ENCODE data around the gene SLC10A7. TPM values are rescaled to one million over a fixed set of nuclear protein-coding genes. Genes with fewer than 3 reads are reported as not detected.

Gene SLC10A7
- total and polyA plus RNA-seq, 2 donors (not counting 1 experiment from before 2014, with no cell fraction given), result 5.7 to 18.3 TPM

GRCh38 chr4:146317783-146318182, 204.0 kb downstream of the SLC10A7 start:
- DNase-seq (no peak), ATAC-seq (ENCODE audit: low read depth) (no peak)
- no peak overlapping the region for H3K27ac Mint-ChIP-seq
- Histone ChIP-seq H3K4me2 (replicated peaks; ENCODE audit: low read depth, low read length, poor library complexity, severe bottlenecking) (no peak overlapping the region), H3K4me3 (ENCODE audit: control extremely low read depth in 1 of 5, extremely low read depth in 1 of 5, insufficient read depth in 1 of 5, low read depth in 2 of 5, low read length in 4 of 5) (no peak overlapping the region), H2AFZ (ENCODE audit: insufficient read depth, low read depth, low read length, poor library complexity, severe bottlenecking) (no peak overlapping the region), H3K36me3 (replicated peaks in 1 of 2; ENCODE audit: control extremely low read depth in 1 of 2, control insufficient read depth in 1 of 2, extremely low read depth in 1 of 2, insufficient read depth in 2 of 2, low read length in 1 of 2) (no peaks in the 10 kb centered on the region), H3K4me1 (ENCODE audit: control insufficient read depth in 2 of 2, insufficient read depth in 2 of 2, low read length in 2 of 2) (no peaks in the 10 kb centered on the region), H3K9me3 (ENCODE audit: control extremely low read depth in 1 of 3, control insufficient read depth in 2 of 3, insufficient read depth in 1 of 3, low read length in 2 of 3) (no peaks in the 10 kb centered on the region), H4K20me1 (ENCODE audit: control insufficient read depth, insufficient read depth, low read length, poor library complexity, severe bottlenecking) (no peaks in the 10 kb centered on the region), H3K27me3 (replicated peaks in 1 of 4; ENCODE audit: control extremely low read depth in 1 of 4, control insufficient read depth in 3 of 4, insufficient read depth in 4 of 4, low read length in 3 of 4) (no peaks in the 10 kb centered on the region), H3K79me2 (ENCODE audit: control insufficient read depth, insufficient read depth, low read length) (no peaks in the 10 kb centered on the region), H3K9ac (ENCODE audit: low read length) (no peak overlapping the region), H3K27ac (ENCODE audit: low read length in 2 of 2) (no peak overlapping the region)
- ChIA-PET POLR2A (no interaction called here), CTCF (no interaction called here)
- H3K4me3 Mint-ChIP-seq, result no peak overlapping the region
- no peaks in the 10 kb centered on the region for H3K9me3 Mint-ChIP-seq (ENCODE audit: insufficient read depth)
- WGBS (ENCODE audit: insufficient coverage), result no CpG with 5 or more reads among the region's 1 CpG
- H3K4me1 Mint-ChIP-seq, result no peaks in the 10 kb centered on the region
- TF ChIP-seq EZH2 (IDR thresholded peaks at IDR 0.05; ENCODE audit: borderline replicate concordance, insufficient read depth, low read depth, low read length, poor library complexity, severe bottlenecking) (no peak), CTCF (IDR thresholded peaks at IDR 0.05) (no peak)
- intact Hi-C loops (cut with micrococcal nuclease), result no loop called here
- no peaks in the 10 kb centered on the region for H3K27me3 Mint-ChIP-seq

DNA sequence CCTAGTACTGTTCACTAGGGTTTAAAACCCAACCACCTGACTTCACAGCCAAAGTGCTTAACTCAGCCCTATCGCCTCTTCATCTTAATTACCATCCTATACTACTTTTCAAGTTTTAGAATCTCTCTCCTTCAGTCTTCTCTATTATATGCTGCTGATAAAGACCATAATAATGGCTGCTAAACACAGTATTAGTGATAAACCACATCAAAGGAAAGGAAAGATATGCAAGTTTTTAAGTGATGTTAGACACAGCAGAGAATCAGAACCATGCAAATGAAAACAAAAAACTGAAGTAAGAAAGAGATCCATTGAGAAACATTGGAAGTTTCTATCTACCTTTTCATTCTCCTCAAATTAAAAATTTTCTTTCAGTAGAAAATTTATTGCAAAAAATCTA, 206.6 kb downstream of the SLC10A7 start:
- Histone ChIP-seq H3K36me3 (replicated peaks in 1 of 2; ENCODE audit: control extremely low read depth in 1 of 2, control insufficient read depth in 1 of 2, extremely low read depth in 1 of 2, insufficient read depth in 2 of 2, low read length in 1 of 2) (no peaks in the 10 kb centered on the region), H3K4me3 (ENCODE audit: control extremely low read depth in 1 of 5, extremely low read depth in 1 of 5, insufficient read depth in 1 of 5, low read depth in 2 of 5, low read length in 4 of 5) (no peak overlapping the region), H3K9me3 (ENCODE audit: control extremely low read depth in 1 of 3, control insufficient read depth in 2 of 3, insufficient read depth in 1 of 3, low read length in 2 of 3) (no peaks in the 10 kb centered on the region), H3K79me2 (ENCODE audit: control insufficient read depth, insufficient read depth, low read length) (no peaks in the 10 kb centered on the region), H2AFZ (ENCODE audit: insufficient read depth, low read depth, low read length, poor library complexity, severe bottlenecking) (no peak overlapping the region), H3K4me2 (replicated peaks; ENCODE audit: low read depth, low read length, poor library complexity, severe bottlenecking) (no peak overlapping the region), H3K4me1 (ENCODE audit: control insufficient read depth in 2 of 2, insufficient read depth in 2 of 2, low read length in 2 of 2) (no peaks in the 10 kb centered on the region), H3K27me3 (replicated peaks in 1 of 4; ENCODE audit: control extremely low read depth in 1 of 4, control insufficient read depth in 3 of 4, insufficient read depth in 4 of 4, low read length in 3 of 4) (no peaks in the 10 kb centered on the region), H3K9ac (ENCODE audit: low read length) (no peak overlapping the region), H4K20me1 (ENCODE audit: control insufficient read depth, insufficient read depth, low read length, poor library complexity, severe bottlenecking) (no peaks in the 10 kb centered on the region), H3K27ac (ENCODE audit: low read length in 2 of 2) (no peak overlapping the region)
- WGBS (ENCODE audit: insufficient coverage), result 100% methylated on average over 1 of the region's 1 CpG
- intact Hi-C loops (cut with micrococcal nuclease), result no loop called here
- no peaks in the 10 kb centered on the region for H3K27me3 Mint-ChIP-seq
- peaks cover 2% of the 10 kb centered on the region for H3K4me1 Mint-ChIP-seq
- H3K9me3 Mint-ChIP-seq (ENCODE audit: insufficient read depth), result no peaks in the 10 kb centered on the region
- no peak overlapping the region for H3K4me3 Mint-ChIP-seq
- no peak overlapping the region for H3K27ac Mint-ChIP-seq
- DNase-seq, result no peak
- ChIA-PET CTCF (no interaction called here), POLR2A (no interaction called here)
- no peak for TF ChIP-seq EZH2 (IDR thresholded peaks at IDR 0.05; ENCODE audit: borderline replicate concordance, insufficient read depth, low read depth, low read length, poor library complexity, severe bottlenecking)
- no peak for TF ChIP-seq CTCF (IDR thresholded peaks at IDR 0.05)
- no peak for ATAC-seq (ENCODE audit: low read depth)

Data from B cell (primary cell).